EL (cell line): ENCODE results near the gene GNRHR.
"Not testable (repeated sequence)": the region's sequence is repeated elsewhere in the genome, so short reads cannot be mapped to it uniquely, and the experiment has no call there.

Source experiments
- DNase-seq: peaks from one replicate; pipeline ENCODE4 v3.0.0-alpha.2; 2016

GNRHR gene, protein sequence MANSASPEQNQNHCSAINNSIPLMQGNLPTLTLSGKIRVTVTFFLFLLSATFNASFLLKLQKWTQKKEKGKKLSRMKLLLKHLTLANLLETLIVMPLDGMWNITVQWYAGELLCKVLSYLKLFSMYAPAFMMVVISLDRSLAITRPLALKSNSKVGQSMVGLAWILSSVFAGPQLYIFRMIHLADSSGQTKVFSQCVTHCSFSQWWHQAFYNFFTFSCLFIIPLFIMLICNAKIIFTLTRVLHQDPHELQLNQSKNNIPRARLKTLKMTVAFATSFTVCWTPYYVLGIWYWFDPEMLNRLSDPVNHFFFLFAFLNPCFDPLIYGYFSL

GRCh38 chr4:67754288-67754687 lies at the start of gene GNRHR:
Gene GNRHR (minus strand): TSS chr4:67754388. CDS start chr4:67754335, 53 bp downstream.
- DNase-seq: no peak

- DNase-seq: no peak
Measured at GRCh38 chr4:67796810-67797209, 42.6 kb upstream of the GNRHR start.

DNA sequence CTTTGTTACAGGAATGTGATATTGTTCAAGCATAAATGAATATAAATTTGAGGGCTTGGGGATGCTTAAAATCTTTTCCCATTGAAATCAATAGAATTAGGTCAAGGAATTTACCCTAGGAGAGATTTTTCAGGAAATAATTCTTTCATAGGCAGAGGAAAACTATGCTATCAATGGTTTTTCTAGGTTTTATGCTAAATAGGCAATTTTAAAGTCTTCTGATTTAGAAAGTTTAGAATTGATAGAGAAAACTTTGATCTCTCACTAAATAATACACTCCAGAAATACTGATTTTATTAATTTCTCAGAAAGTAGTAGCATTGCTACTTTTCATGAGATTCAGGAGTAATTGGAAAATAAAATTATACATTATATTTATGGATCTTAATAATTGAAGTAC lies 36.5 kb upstream of the GNRHR start:
- DNase-seq: no peak

- DNase-seq: no peak
Measured at GRCh38 chr4:67787311-67787710, 33.1 kb upstream of the GNRHR start.

DNA sequence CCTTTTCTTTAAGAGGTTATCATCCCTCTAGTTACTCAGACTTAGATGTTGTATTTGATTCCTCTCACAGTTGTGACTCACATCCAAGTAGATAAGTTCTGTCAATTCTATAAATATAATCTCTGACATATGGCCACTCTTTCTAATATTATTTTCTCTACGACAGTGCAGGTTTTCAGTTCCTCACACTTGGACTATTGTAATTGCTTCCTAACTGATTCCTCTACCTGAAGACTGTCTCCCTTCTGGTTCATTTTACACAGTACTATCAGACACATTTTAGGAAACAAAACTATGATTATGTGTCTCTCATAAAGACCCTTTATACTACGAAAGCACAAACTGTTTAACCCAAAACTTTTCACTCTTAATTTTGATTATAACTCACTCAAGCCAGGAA lies 31.3 kb upstream of the GNRHR start:
- no peak for DNase-seq

- no peak for DNase-seq
Measured at GRCh38 chr4:67779631-67780030, 25.4 kb upstream of the GNRHR start.

DNA sequence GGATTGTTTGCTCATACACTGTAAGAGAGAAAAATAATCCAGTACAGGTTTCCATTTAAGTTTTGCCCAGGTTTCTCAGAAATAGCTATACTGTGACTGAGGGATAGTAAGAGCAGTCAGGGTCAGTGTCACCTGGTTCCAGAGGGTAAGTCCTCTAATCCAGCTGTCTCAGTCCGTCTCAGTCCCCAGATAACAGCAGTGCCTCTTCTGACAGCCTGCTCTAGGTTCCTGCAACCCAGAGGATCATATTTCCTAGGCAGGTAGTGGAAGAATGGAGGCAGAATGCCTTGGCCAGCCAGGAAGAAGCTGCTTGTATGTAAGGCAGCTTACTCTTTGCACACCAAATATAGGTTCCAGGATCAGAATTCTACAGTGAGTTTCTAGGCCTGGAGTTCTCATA lies 22.6 kb upstream of the GNRHR start:
- no peak for DNase-seq

DNA sequence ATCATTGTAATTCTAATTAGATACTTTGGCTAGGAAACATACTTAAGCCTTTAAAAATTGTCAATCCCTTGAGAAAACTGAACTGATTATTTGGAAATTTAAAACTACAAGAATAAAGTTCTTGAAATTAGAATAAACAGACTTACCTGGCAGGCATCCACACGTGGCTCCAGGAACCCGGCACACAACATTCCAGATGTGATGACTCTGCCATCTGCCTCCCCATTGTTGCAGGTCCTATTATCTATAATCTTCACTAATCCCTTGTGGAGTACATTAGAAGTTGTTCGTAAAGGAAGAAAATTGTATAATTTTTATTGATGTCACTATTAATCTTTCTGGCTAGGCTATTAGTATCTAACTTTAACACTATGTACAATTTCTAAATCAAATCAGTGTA lies 16.2 kb upstream of the GNRHR start:
- no peak for DNase-seq

GRCh38 chr4:67765928-67766327 lies 11.7 kb upstream of the GNRHR start:
- DNase-seq: no peak

GRCh38 chr4:67765401-67765800 lies 11.2 kb upstream of the GNRHR start:
- DNase-seq: peak; percentile 7

DNA sequence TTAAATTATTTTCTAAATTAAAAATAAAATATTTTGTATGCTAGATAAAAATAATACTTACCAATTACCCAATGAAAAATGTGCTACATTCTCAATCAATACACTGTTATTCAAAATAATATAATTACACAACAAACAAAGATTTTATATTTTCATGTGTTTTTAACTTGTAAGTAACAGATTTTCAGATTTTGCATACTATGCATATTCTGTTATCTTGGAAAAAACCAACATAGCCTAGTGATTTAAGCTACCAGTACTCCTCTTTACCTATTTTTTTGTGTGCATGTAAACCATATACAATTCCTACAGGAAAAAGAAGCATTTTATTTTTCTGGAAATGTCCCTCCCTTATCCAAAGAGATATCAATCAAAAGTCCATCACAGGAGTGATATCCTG lies 10.0 kb upstream of the GNRHR start:
- DNase-seq: no peak

DNA sequence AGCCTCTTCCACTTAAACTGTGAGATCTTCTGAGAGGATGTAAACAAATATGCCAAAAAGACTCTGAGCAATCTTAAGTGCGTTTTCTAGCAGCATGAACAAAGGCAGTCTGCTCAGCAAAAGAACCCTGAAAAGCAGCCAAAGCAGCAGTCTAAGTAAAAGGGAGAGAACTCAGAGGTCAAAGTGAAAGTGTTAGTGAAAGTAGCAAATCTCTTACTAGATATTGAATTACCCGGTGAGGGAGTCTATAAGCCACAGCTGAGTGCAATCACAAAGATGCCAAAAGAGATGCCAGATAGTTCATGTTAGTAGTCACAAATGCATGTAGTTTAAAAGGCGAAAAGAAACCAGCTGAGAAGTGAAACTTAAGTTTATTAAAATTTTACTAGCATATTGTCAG lies 7.9 kb upstream of the GNRHR start:
- DNase-seq: peak; percentile 16

DNA sequence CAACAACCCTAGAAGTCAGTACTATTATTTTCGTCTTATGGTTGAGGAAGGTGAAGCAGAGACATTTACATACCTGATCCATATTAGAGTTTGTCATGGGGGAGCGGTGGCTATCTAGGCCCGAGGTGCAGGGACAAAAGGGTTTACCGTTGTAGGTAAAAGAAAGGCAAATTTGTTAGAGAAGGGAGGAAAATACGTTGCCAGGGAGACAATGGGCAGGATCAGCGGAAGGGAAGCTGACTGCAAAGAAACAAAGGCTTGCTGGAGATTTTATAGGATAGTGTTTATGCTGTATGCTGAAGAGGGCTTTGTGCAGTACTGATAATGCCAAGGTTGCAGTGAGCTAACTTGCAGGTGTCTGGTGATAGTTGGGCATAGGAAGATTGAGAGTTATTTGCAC lies 2.8 kb upstream of the GNRHR start:
- not testable (repeated sequence) for DNase-seq

DNA sequence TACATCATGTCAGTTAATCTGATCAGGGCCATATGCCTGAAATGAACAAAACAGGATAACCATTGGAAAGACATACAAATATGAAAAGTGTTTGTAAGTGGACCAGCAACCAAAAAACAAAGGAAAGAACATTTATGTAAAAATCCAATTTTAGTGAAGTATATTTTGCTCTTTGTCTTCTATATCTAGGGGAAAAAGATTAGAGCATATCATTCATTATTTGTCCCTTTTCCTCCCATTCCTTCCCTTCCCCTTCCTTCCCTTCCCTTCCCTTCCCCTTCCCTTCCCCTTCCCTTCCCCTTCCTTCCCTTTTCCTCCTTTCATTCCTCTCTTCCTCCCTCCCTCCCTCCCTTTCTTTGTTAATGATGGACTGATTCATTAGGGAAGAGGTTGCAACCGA lies 1.8 kb upstream of the GNRHR start:
- no peak for DNase-seq

GRCh38 chr4:67751260-67751659 lies 2.9 kb downstream of the GNRHR start:
- DNase-seq: no peak

DNA sequence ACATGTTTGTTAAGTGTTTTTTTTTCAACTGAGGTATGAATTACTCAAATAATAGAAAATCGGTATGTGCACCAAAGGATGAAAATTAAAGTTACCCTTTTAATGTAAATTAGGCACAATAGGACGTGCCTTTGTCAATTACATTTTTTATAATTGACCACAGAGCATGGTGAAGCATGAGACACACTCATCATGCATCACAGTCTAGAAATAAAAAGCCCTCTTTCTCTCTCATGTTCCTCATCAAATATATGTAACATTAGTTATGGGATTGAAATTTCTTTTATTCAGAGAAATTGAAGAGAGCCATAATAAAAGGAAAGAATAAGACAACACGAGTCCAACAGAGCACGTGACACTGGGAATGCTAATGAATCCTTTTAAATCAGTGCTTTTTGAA lies 3.5 kb downstream of the GNRHR start:
- no peak for DNase-seq

DNA sequence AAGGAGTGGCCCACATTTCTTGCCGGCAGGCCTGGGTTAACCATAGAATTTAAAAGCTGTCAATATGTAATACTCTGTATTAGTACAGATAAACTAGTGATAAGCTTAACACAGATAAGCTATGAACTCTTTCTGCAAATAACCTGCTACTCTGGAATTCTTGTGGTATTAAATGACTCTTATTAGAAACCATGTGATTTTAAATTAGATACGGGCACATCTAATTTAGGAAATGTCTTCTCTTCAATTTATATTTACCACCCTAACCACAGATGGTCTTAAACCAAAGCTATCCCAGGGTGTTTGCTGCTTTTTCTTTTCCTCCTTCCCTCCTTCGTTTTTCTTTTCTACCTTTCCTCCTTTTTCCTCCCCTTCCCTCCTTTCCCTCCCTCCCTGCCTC lies 4.9 kb downstream of the GNRHR start:
- DNase-seq: no peak

GRCh38 chr4:67746797-67747495 lies 7.2 kb downstream of the GNRHR start:
- DNase-seq: peak; percentile 36

GRCh38 chr4:67744561-67745283 lies 9.5 kb downstream of the GNRHR start:
- peak; percentile 41 for DNase-seq

DNA sequence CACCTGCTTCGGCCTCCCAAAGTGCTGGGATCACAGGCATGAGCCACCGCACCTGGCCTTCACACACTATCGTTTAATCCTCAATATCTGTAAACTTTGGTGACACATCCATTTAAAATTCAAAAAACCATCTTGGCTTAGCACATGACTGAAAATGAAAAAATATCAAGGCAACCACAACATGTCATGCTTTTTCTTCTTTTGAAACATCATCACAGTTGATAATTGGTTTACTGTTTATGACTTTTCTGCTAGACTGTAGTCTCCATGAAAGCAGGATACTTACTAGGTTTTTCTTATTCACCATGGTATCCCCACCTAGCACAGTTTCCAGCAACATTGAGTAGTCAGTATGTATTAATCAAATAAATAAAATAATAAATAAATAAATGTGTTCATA lies 11.0 kb downstream of the GNRHR start:
- no peak for DNase-seq

- no peak for DNase-seq
Measured at GRCh38 chr4:67736262-67736661, 17.9 kb downstream of the GNRHR start.

- DNase-seq: no peak
Measured at GRCh38 chr4:67735325-67735724, 18.9 kb downstream of the GNRHR start.

- not testable (repeated sequence) for DNase-seq
Measured at GRCh38 chr4:67730511-67730910, 23.7 kb downstream of the GNRHR start.
